Right kidney (tissue), 1 donor: ENCODE results near the gene PISD.

Experiments
- DNase-seq: peaks from one replicate; pipeline ENCODE4 v3.0.0-alpha.2; 2016

The PISD gene

GRCh38 chr22:31574055-31574670 is 87.9 kb downstream of the PISD start:
- no peak for DNase-seq

DNA sequence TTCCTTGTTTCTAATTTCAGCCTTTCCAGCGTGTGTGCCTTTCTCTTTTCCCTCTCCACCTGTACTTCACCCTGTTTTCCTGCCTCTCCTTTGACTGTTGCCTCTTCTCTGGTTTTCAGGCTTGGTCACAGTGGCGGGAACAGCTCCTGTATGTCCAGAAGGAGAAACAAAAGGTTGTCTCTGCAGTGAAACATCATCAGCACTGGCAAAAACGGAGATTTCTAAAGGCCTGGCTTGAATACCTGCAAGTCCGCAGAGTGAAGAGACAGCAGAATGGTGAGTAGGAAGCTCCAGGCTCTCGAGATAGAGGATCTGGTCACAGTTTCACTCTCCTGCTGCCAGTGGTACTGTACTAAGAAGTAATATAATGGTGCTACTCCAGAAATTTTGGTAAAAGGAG is 89.1 kb downstream of the PISD start:
- DNase-seq: no peak

DNA sequence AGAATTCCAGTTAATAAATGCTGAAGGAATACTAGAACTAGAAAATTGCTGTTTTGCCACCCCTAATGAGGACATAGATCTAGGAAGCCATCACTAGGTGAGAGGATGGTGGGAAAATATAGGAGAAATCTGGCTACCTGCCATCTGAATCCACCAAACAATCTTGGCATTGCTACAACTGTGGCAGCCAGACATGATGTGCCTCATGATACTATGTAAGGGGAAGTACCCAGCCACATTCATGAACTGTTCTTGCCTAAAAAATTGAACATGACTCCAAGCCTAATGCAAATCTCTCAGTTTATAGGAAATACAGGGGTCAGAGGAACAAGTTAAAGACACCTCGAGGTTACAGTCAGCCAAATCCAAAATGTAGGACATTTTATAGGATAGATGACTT is 92.9 kb downstream of the PISD start:
- no peak for DNase-seq
